ENCODE results near the gene SPAG9. TPM values are rescaled to one million over a fixed set of nuclear protein-coding genes. Genes with fewer than 3 reads are reported as not detected.

SPAG9 gene
- total and polyA plus RNA-seq, 12 donors = 20.7 to 65.8 (median 51.6) TPM

GRCh38 chr17:51035431-51035830 is 85.2 kb downstream of the SPAG9 start:
- Histone ChIP-seq H3K27ac (peak overlapping the region in 3 of 10 donors; percentile 2 to 16 (median 13)), H3K4me3 (no peak overlapping the region), H3K27me3 (no peaks in the 10 kb centered on the region), H3K4me1 (peaks cover 0 to 20% (median 11%) of the 10 kb centered on the region in 9 donors), H3K36me3 (peaks cover 0 to 54% (median 0%) of the 10 kb centered on the region in 9 donors), H3K9me3 (no peaks in the 10 kb centered on the region)
- peak in 3 of 8 donors; percentile 25 to 65 (median 65) for ATAC-seq
- intact Hi-C loops (cut with DNase I) = no loop called here
- DNase-seq = no peak
- TF ChIP-seq CTCF (IDR thresholded peaks at IDR 0.05) = no peak

DNA sequence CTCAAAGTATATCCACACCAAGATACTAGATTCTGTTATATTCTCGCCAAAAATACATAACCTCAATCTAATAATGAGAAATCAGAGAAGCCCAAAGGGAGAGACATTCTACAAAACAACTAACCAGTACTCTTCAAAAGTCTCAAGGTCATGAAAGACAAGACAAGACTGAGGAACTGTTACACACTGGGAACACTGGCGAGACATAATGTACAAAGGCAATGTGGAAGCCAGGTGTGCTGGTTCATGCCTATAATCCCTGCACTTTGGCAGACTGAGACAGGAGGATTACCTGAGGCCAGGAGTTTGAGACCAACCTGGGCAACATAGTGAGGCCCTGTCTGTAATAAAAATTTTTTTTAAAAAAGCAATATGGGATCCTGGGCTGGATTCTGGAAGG is 85.9 kb downstream of the SPAG9 start:
- no peak for DNase-seq
- Histone ChIP-seq H3K4me3 (no peak overlapping the region), H3K9me3 (no peaks in the 10 kb centered on the region), H3K36me3 (peaks cover 0 to 49% (median 0%) of the 10 kb centered on the region in 9 donors), H3K4me1 (peaks cover 0 to 26% (median 14%) of the 10 kb centered on the region in 9 donors), H3K27ac (peak overlapping the region in 2 of 10 donors; percentile 2 to 16), H3K27me3 (no peaks in the 10 kb centered on the region)
- intact Hi-C loops (cut with DNase I) = no loop called here
- TF ChIP-seq CTCF (IDR thresholded peaks at IDR 0.05) = no peak
- no peak for ATAC-seq
- WGBS, 2 donors = 98 to 100% methylated on average over 2 of the region's 2 CpGs

GRCh38 chr17:51032850-51033249 is 87.8 kb downstream of the SPAG9 start:
- intact Hi-C loops (cut with DNase I) = no loop called here
- WGBS, 2 donors = 85 to 95% methylated on average over 4 of the region's 4 CpGs
- no peak for TF ChIP-seq CTCF (IDR thresholded peaks at IDR 0.05)

GRCh38 chr17:51029568-51030463 is 90.9 kb downstream of the SPAG9 start:
- Histone ChIP-seq H3K27me3 (no peaks in the 10 kb centered on the region), H3K9me3 (no peaks in the 10 kb centered on the region), H3K27ac (peak overlapping the region in 7 of 10 donors; percentile 2 to 84 (median 54)), H3K36me3 (peaks cover 0 to 33% (median 0%) of the 10 kb centered on the region in 9 donors), H3K4me3 (peak overlapping the region in 7 of 10 donors; percentile 0 to 41 (median 25)), H3K4me1 (peaks cover 0 to 21% (median 6%) of the 10 kb centered on the region in 9 donors)
- intact Hi-C loops (cut with DNase I) = no loop called here
- ATAC-seq (peak in 4 of 8 donors; percentile 38 to 46 (median 43)), DNase-seq (no peak)
- WGBS, 2 donors = 49 to 61% methylated on average over 3 of the region's 3 CpGs
- no peak for TF ChIP-seq CTCF (IDR thresholded peaks at IDR 0.05)

More at GRCh38 chr17:51032850-51033249, 87.8 kb downstream of the SPAG9 start:
- no peak for DNase-seq
- Histone ChIP-seq H3K9me3 (no peaks in the 10 kb centered on the region), H3K4me1 (peaks cover 0 to 33% (median 14%) of the 10 kb centered on the region in 9 donors), H3K36me3 (peaks cover 0 to 43% (median 0%) of the 10 kb centered on the region in 9 donors), H3K27ac (no peak overlapping the region), H3K4me3 (no peak overlapping the region), H3K27me3 (no peaks in the 10 kb centered on the region)
- ATAC-seq = no peak
